ENCODE measurements around the gene CSNK2A2.

CSNK2A2 gene

GRCh38 chr16:58170223-58170622, 27.7 kb downstream of the CSNK2A2 start:
- H3K9me3 ChIP-seq = no peaks in the 10 kb centered on the region
- TF ChIP-seq CTCF (IDR thresholded peaks at IDR 0.05) = no peak
- H3K27me3 ChIP-seq = no peaks in the 10 kb centered on the region
- no peaks in the 10 kb centered on the region for H3K4me1 ChIP-seq (ENCODE audit: control insufficient read depth in 1 of 2, insufficient read depth in 1 of 2, low read depth in 1 of 2, low read length in 1 of 2)
- peaks cover 82% of the 10 kb centered on the region for H3K36me3 ChIP-seq
- no peak overlapping the region for H3K4me3 ChIP-seq (ENCODE audit: low read depth in 1 of 2, low read length in 1 of 2)
- no peak overlapping the region for H3K27ac ChIP-seq

GRCh38 chr16:58160855-58161254, 37.1 kb downstream of the CSNK2A2 start:
- Histone ChIP-seq H3K4me3 (ENCODE audit: low read depth in 1 of 2, low read length in 1 of 2) (no peak overlapping the region), H3K27ac (no peak overlapping the region), H3K4me1 (ENCODE audit: control insufficient read depth in 1 of 2, insufficient read depth in 1 of 2, low read depth in 1 of 2, low read length in 1 of 2) (no peaks in the 10 kb centered on the region), H3K27me3 (no peaks in the 10 kb centered on the region), H3K9me3 (no peaks in the 10 kb centered on the region), H3K36me3 (peaks cover 73% of the 10 kb centered on the region)
- no peak for TF ChIP-seq CTCF (IDR thresholded peaks at IDR 0.05)

- Histone ChIP-seq H3K36me3 (peaks cover 52% of the 10 kb centered on the region), H3K9me3 (no peaks in the 10 kb centered on the region), H3K4me3 (ENCODE audit: low read depth in 1 of 2, low read length in 1 of 2) (no peak overlapping the region), H3K27me3 (no peaks in the 10 kb centered on the region), H3K4me1 (ENCODE audit: control insufficient read depth in 1 of 2, insufficient read depth in 1 of 2, low read depth in 1 of 2, low read length in 1 of 2) (no peaks in the 10 kb centered on the region), H3K27ac (no peak overlapping the region)
- TF ChIP-seq CTCF (IDR thresholded peaks at IDR 0.05) = no peak
Measured at GRCh38 chr16:58158725-58159124, 39.2 kb downstream of the CSNK2A2 start.

GRCh38 chr16:58157951-58158540, 39.9 kb downstream of the CSNK2A2 start:
- no peak for TF ChIP-seq CTCF (IDR thresholded peaks at IDR 0.05)
- Histone ChIP-seq H3K27ac (no peak overlapping the region), H3K4me1 (ENCODE audit: control insufficient read depth in 1 of 2, insufficient read depth in 1 of 2, low read depth in 1 of 2, low read length in 1 of 2) (no peaks in the 10 kb centered on the region), H3K27me3 (no peaks in the 10 kb centered on the region), H3K36me3 (peaks cover 45% of the 10 kb centered on the region), H3K4me3 (ENCODE audit: low read depth in 1 of 2, low read length in 1 of 2) (no peak overlapping the region), H3K9me3 (no peaks in the 10 kb centered on the region)

- Histone ChIP-seq H3K27me3 (no peaks in the 10 kb centered on the region), H3K9me3 (no peaks in the 10 kb centered on the region), H3K27ac (no peak overlapping the region), H3K4me1 (ENCODE audit: control insufficient read depth in 1 of 2, insufficient read depth in 1 of 2, low read depth in 1 of 2, low read length in 1 of 2) (no peaks in the 10 kb centered on the region), H3K4me3 (ENCODE audit: low read depth in 1 of 2, low read length in 1 of 2) (no peak overlapping the region), H3K36me3 (peaks cover 37% of the 10 kb centered on the region)
- no peak for TF ChIP-seq CTCF (IDR thresholded peaks at IDR 0.05)
Measured at GRCh38 chr16:58157239-58157638, 40.7 kb downstream of the CSNK2A2 start.

GRCh38 chr16:58155839-58156238, 42.1 kb downstream of the CSNK2A2 start:
- H3K27me3 ChIP-seq = no peaks in the 10 kb centered on the region
- no peaks in the 10 kb centered on the region for H3K9me3 ChIP-seq
- H3K4me1 ChIP-seq (ENCODE audit: control insufficient read depth in 1 of 2, insufficient read depth in 1 of 2, low read depth in 1 of 2, low read length in 1 of 2) = no peaks in the 10 kb centered on the region
- H3K36me3 ChIP-seq = peaks cover 23% of the 10 kb centered on the region
- H3K27ac ChIP-seq = no peak overlapping the region
- no peak for TF ChIP-seq CTCF (IDR thresholded peaks at IDR 0.05)
- H3K4me3 ChIP-seq (ENCODE audit: low read depth in 1 of 2, low read length in 1 of 2) = no peak overlapping the region
